Ishikawa (cell line): Measurements from ENCODE around the gene SPOCK1.

Experiments
- CEBPB ChIP-seq: IDR thresholded peaks from 2 replicates; pipeline ENCODE4 v1.6.1; 2012
- CREB1 ChIP-seq: IDR thresholded peaks from 2 replicates; pipeline ENCODE4 v1.6.1; 2012; ENCODE audit warnings: low read depth
- EGR1 ChIP-seq: IDR thresholded peaks from 2 replicates; pipeline ENCODE4 v1.6.1; 2012
- EP300 ChIP-seq: IDR thresholded peaks from 2 replicates; pipeline ENCODE4 v1.6.1; 2012; ENCODE audit warnings: borderline replicate concordance
- FOXM1 ChIP-seq: IDR thresholded peaks from 2 replicates; pipeline ENCODE4 v1.6.1; 2012; ENCODE audit warnings: low read depth, borderline replicate concordance
- MAX ChIP-seq: IDR thresholded peaks from 2 replicates; pipeline ENCODE4 v1.6.1; 2012
- NFIC ChIP-seq: IDR thresholded peaks from 2 replicates; pipeline ENCODE4 v1.6.1; 2012
- REST ChIP-seq: IDR thresholded peaks from 2 replicates; pipeline ENCODE4 v1.6.1; 2012; ENCODE audit warnings: low read depth, mild to moderate bottlenecking
- TAF1 ChIP-seq: IDR thresholded peaks from 2 replicates; pipeline ENCODE4 v1.6.1; 2012; ENCODE audit warnings: low read depth, mild to moderate bottlenecking
- TCF12 ChIP-seq: IDR thresholded peaks from 2 replicates; pipeline ENCODE4 v1.6.1; 2012; ENCODE audit warnings: low read depth
- USF1 ChIP-seq: IDR thresholded peaks from 2 replicates; pipeline ENCODE4 v1.6.1; 2012
- YY1 ChIP-seq: IDR thresholded peaks from 2 replicates; pipeline ENCODE4 v1.6.1; 2012; ENCODE audit warnings: low read depth
- ZBTB7A ChIP-seq: IDR thresholded peaks from 2 replicates; pipeline ENCODE4 v1.6.1; 2012; ENCODE audit warnings: low read depth

GRCh38 chr5:137502632-137503031 lies 3.5 kb upstream of the SPOCK1 start:
- TF ChIP-seq TAF1: no peak
- no peak for TF ChIP-seq USF1
- no peak for TF ChIP-seq YY1
- TF ChIP-seq TCF12: no peak
- no peak for TF ChIP-seq REST
- TF ChIP-seq ZBTB7A: no peak
- no peak for TF ChIP-seq EGR1
- TF ChIP-seq CEBPB: no peak
- no peak for TF ChIP-seq NFIC
- TF ChIP-seq FOXM1: no peak
- TF ChIP-seq CREB1: no peak
- TF ChIP-seq EP300: no peak
- no peak for TF ChIP-seq MAX
